Ishikawa (cell line): ENCODE measurements around the gene MAP4K5.

Source experiments
- CEBPB ChIP-seq: IDR thresholded peaks from 2 replicates; pipeline ENCODE4 v1.6.1; 2012
- CREB1 ChIP-seq: IDR thresholded peaks from 2 replicates; pipeline ENCODE4 v1.6.1; 2012; ENCODE audit warnings: low read depth
- EGR1 ChIP-seq: IDR thresholded peaks from 2 replicates; pipeline ENCODE4 v1.6.1; 2012
- EP300 ChIP-seq: IDR thresholded peaks from 2 replicates; pipeline ENCODE4 v1.6.1; 2012; ENCODE audit warnings: borderline replicate concordance
- FOXM1 ChIP-seq: IDR thresholded peaks from 2 replicates; pipeline ENCODE4 v1.6.1; 2012; ENCODE audit warnings: low read depth, borderline replicate concordance
- MAX ChIP-seq: IDR thresholded peaks from 2 replicates; pipeline ENCODE4 v1.6.1; 2012
- NFIC ChIP-seq: IDR thresholded peaks from 2 replicates; pipeline ENCODE4 v1.6.1; 2012
- RAD21 ChIP-seq: IDR thresholded peaks from 2 replicates; pipeline ENCODE4 v1.6.1; 2012; ENCODE audit warnings: low read depth
- REST ChIP-seq: IDR thresholded peaks from 2 replicates; pipeline ENCODE4 v1.6.1; 2012; ENCODE audit warnings: low read depth, mild to moderate bottlenecking
- TAF1 ChIP-seq: IDR thresholded peaks from 2 replicates; pipeline ENCODE4 v1.6.1; 2012; ENCODE audit warnings: low read depth, mild to moderate bottlenecking
- TCF12 ChIP-seq: IDR thresholded peaks from 2 replicates; pipeline ENCODE4 v1.6.1; 2012; ENCODE audit warnings: low read depth
- TEAD4 ChIP-seq: IDR thresholded peaks from 2 replicates; pipeline ENCODE4 v1.6.1; 2012
- YY1 ChIP-seq: IDR thresholded peaks from 2 replicates; pipeline ENCODE4 v1.6.1; 2012; ENCODE audit warnings: low read depth
- ZBTB7A ChIP-seq: IDR thresholded peaks from 2 replicates; pipeline ENCODE4 v1.6.1; 2012; ENCODE audit warnings: low read depth
- TF ChIP-seq, protein P1 (sequence below): IDR thresholded peaks from 2 replicates; pipeline ENCODE4 v1.6.1; 2012

Gene MAP4K5

DNA sequence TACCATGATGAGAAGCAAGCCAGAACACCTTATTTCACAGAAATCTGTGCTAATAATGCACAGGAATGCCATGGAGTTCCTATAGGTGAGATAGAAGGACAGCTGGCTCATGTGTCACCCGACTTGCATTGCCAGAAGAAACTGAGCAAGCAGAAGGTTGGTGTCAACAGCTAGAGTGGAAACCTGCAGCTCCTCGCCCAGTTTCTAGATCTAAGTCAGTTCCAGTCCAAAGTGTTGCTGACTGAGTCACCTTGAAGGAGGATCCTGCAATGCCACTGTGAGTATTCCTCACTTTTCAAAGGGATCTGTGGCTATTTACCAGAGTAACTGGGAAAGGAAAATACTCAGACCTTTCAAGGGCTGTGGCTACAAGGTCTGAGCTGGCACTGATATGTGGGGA, 152.8 kb downstream of the MAP4K5 start:
- TF ChIP-seq TAF1 (no peak), ZBTB7A (no peak), CREB1 (no peak), MAX (no peak), TCF12 (no peak), EGR1 (no peak)

GRCh38 chr14:50377550-50378085, 154.8 kb downstream of the MAP4K5 start:
- no peak for TF ChIP-seq TCF12
- TF ChIP-seq, protein P1, sequence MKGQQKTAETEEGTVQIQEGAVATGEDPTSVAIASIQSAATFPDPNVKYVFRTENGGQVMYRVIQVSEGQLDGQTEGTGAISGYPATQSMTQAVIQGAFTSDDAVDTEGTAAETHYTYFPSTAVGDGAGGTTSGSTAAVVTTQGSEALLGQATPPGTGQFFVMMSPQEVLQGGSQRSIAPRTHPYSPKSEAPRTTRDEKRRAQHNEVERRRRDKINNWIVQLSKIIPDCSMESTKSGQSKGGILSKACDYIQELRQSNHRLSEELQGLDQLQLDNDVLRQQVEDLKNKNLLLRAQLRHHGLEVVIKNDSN, result no peak
- TF ChIP-seq TEAD4, result no peak
- TF ChIP-seq MAX, result no peak
- no peak for TF ChIP-seq ZBTB7A
- TF ChIP-seq CREB1, result no peak
- TF ChIP-seq EGR1, result no peak
- TF ChIP-seq TAF1, result no peak
- TF ChIP-seq YY1, result no peak
- no peak for TF ChIP-seq CEBPB
- no peak for TF ChIP-seq NFIC
- no peak for TF ChIP-seq REST
- TF ChIP-seq FOXM1, result no peak
- no peak for TF ChIP-seq EP300
- no peak for TF ChIP-seq RAD21

DNA sequence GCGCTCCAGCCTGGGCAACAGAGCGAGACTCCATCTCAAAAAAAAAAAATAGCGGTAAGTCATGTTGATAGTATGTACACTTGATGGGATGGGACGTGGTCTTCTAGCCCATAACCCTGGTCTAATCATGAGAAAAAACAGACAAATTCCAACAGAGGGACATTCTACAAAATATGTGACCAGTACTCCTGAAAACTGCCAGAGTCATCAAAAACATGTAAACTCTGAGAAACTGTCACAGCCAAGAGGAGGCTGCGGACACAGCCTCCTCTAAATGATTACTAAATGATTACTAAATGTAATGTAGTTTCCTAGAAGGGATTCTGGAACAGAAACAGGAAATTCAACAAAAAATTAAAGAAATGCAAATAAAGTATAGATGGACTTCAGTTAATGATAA, 156.6 kb downstream of the MAP4K5 start:
- TF ChIP-seq ZBTB7A, result no peak

DNA sequence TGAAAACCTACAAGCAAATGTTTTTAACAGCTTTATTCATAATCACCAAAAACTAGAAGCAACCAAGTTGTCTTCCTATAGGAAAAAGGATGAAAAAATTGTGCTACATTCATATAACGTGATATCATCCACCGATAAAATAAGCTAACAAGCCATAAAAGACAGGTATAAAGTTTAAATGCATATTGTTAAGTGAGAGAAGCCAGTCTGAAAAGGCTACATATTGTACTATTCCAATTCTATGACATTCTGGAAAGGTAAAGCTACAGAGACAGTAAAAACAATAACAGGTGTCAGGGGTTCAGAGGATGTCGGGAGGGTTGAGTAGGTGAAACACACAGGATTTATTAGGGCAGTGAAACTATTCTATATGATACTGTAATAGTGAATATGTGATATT, 158.4 kb downstream of the MAP4K5 start:
- TF ChIP-seq CEBPB, result no peak
- TF ChIP-seq TCF12, result no peak
- no peak for TF ChIP-seq TAF1
- TF ChIP-seq REST, result no peak
- no peak for TF ChIP-seq FOXM1
- no peak for TF ChIP-seq NFIC
- TF ChIP-seq CREB1, result no peak
- no peak for TF ChIP-seq EP300
- TF ChIP-seq, protein P1, result no peak
- no peak for TF ChIP-seq TEAD4
- TF ChIP-seq EGR1, result no peak
- no peak for TF ChIP-seq RAD21
- TF ChIP-seq ZBTB7A, result no peak
- TF ChIP-seq MAX, result no peak
- TF ChIP-seq YY1, result no peak

GRCh38 chr14:50371546-50371945, 160.8 kb downstream of the MAP4K5 start:
- TF ChIP-seq FOXM1 (no peak), CEBPB (no peak), MAX (no peak), TCF12 (no peak), CREB1 (no peak), EGR1 (no peak), RAD21 (no peak), YY1 (no peak), EP300 (no peak), NFIC (no peak), TEAD4 (no peak), ZBTB7A (no peak), TAF1 (no peak), REST (no peak)
- TF ChIP-seq, protein P1, result no peak
